Measurements from ENCODE around the gene RSPH6A.

The RSPH6A gene

GRCh38 chr19:45785097-45785496, 30.0 kb downstream of the RSPH6A start:
- no peak for TF ChIP-seq POLR2A (IDR thresholded peaks at IDR 0.05; ENCODE audit: low read depth, low read length)
- no peak for TF ChIP-seq TAF1 (IDR thresholded peaks at IDR 0.05; ENCODE audit: borderline replicate concordance, low read depth, low read length)
- TF ChIP-seq POLR2AphosphoS5 (IDR thresholded peaks at IDR 0.05; ENCODE audit: low read depth, low read length), result no peak
- FAIRE-seq (no peak), DNase-seq (ENCODE audit: insufficient read length) (no peak)

GRCh38 chr19:45784096-45784495, 31.0 kb downstream of the RSPH6A start:
- FAIRE-seq, result no peak
- DNase-seq (ENCODE audit: insufficient read length), result no peak
- TF ChIP-seq POLR2AphosphoS5 (IDR thresholded peaks at IDR 0.05; ENCODE audit: low read depth, low read length), result no peak
- no peak for TF ChIP-seq POLR2A (IDR thresholded peaks at IDR 0.05; ENCODE audit: low read depth, low read length)
- TF ChIP-seq TAF1 (IDR thresholded peaks at IDR 0.05; ENCODE audit: borderline replicate concordance, low read depth, low read length), result no peak

GRCh38 chr19:45782820-45783785, 32.0 kb downstream of the RSPH6A start:
- FAIRE-seq (no peak), DNase-seq (ENCODE audit: insufficient read length) (no peak)
- TF ChIP-seq POLR2AphosphoS5 (IDR thresholded peaks at IDR 0.05; ENCODE audit: low read depth, low read length) (no peak), TAF1 (IDR thresholded peaks at IDR 0.05; ENCODE audit: borderline replicate concordance, low read depth, low read length) (no peak), POLR2A (IDR thresholded peaks at IDR 0.05; ENCODE audit: low read depth, low read length) (no peak)

- DNase-seq (ENCODE audit: insufficient read length) (no peak), FAIRE-seq (no peak)
- TF ChIP-seq POLR2AphosphoS5 (IDR thresholded peaks at IDR 0.05; ENCODE audit: low read depth, low read length) (no peak), TAF1 (IDR thresholded peaks at IDR 0.05; ENCODE audit: borderline replicate concordance, low read depth, low read length) (no peak), POLR2A (IDR thresholded peaks at IDR 0.05; ENCODE audit: low read depth, low read length) (no peak; the same call in 1 of the 2 replicates)
Measured at GRCh38 chr19:45782162-45782691, 32.9 kb downstream of the RSPH6A start, which contains the start of gene DMPK. TSS of gene DMPK (minus strand) at chr19:45782490. CDS start at chr19:45782352, 138 bp downstream.

GRCh38 chr19:45781214-45782161, 33.6 kb downstream of the RSPH6A start:
- FAIRE-seq (no peak), DNase-seq (ENCODE audit: insufficient read length) (no peak)
- 0 out of 2 replicates have a peak, but pooled peaks have one; percentile 9 for TF ChIP-seq POLR2A (IDR thresholded peaks at IDR 0.05; ENCODE audit: low read depth, low read length)
- TF ChIP-seq TAF1 (IDR thresholded peaks at IDR 0.05; ENCODE audit: borderline replicate concordance, low read depth, low read length), result no peak

GRCh38 chr19:45780448-45781213, 34.5 kb downstream of the RSPH6A start:
- FAIRE-seq (no peak), DNase-seq (ENCODE audit: insufficient read length) (no peak)
- TF ChIP-seq POLR2AphosphoS5 (IDR thresholded peaks at IDR 0.05; ENCODE audit: low read depth, low read length) (no peak), POLR2A (IDR thresholded peaks at IDR 0.05; ENCODE audit: low read depth, low read length) (no peak), TAF1 (IDR thresholded peaks at IDR 0.05; ENCODE audit: borderline replicate concordance, low read depth, low read length) (no peak)

GRCh38 chr19:45780146-45780447, 35.0 kb downstream of the RSPH6A start:
- FAIRE-seq (no peak), DNase-seq (ENCODE audit: insufficient read length) (no peak)
- TF ChIP-seq POLR2AphosphoS5 (IDR thresholded peaks at IDR 0.05; ENCODE audit: low read depth, low read length), result no peak
- TF ChIP-seq POLR2A (IDR thresholded peaks at IDR 0.05; ENCODE audit: low read depth, low read length), result no peak
- no peak for TF ChIP-seq TAF1 (IDR thresholded peaks at IDR 0.05; ENCODE audit: borderline replicate concordance, low read depth, low read length)

- DNase-seq (ENCODE audit: insufficient read length), result peak; percentile 94
- peak; percentile 96 for FAIRE-seq
- no peak; the same call in 1 of the 2 replicates for TF ChIP-seq POLR2AphosphoS5 (IDR thresholded peaks at IDR 0.05; ENCODE audit: low read depth, low read length)
- TF ChIP-seq POLR2A (IDR thresholded peaks at IDR 0.05; ENCODE audit: low read depth, low read length), result no peak
- TF ChIP-seq TAF1 (IDR thresholded peaks at IDR 0.05; ENCODE audit: borderline replicate concordance, low read depth, low read length), result no peak
Measured at GRCh38 chr19:45779231-45780145, 35.6 kb downstream of the RSPH6A start.

- FAIRE-seq (no peak), DNase-seq (ENCODE audit: insufficient read length) (no peak)
- TF ChIP-seq POLR2AphosphoS5 (IDR thresholded peaks at IDR 0.05; ENCODE audit: low read depth, low read length) (no peak), POLR2A (IDR thresholded peaks at IDR 0.05; ENCODE audit: low read depth, low read length) (0 out of 2 replicates have a peak, but pooled peaks have one; percentile 20)
Measured at GRCh38 chr19:45778010-45778661, 37.0 kb downstream of the RSPH6A start.

Measured in GM12892 (cell line).